SK-N-SH (cell line): Measurements from ENCODE around the gene IGF1R.

Experiments used
- CHD2 ChIP-seq: fragments of 150-350 bp; IDR thresholded peaks from 2 replicates; pipeline ENCODE4 v1.6.1; 2018; ENCODE audit warnings: low read length; ENCODE audit not compliant: partially characterized antibody
- EP300 ChIP-seq, 2 experiments: IDR thresholded peaks; 2 replicates each; pipeline versions ENCODE4 v1.4.0 to v1.6.1; 2012; ENCODE audit warnings: borderline replicate concordance in 1 of 2, low read depth in 1 of 2, low read length in 1 of 2
- FOXJ3 ChIP-seq: sonication (generic); formaldehyde crosslinking; IDR thresholded peaks from 2 replicates; pipeline ENCODE4 v1.5.1; 2020; ENCODE audit warnings: mild to moderate bottlenecking, missing genetic modification reagents
- YY1 ChIP-seq: IDR thresholded peaks from 2 replicates; pipeline ENCODE4 v1.4.0; 2012; ENCODE audit warnings: low read depth, mild to moderate bottlenecking
- TF ChIP-seq, protein P1 (sequence below): fragments of 200-600 bp; sonication (generic); IDR thresholded peaks from 2 replicates; pipeline ENCODE4 v1.6.1; 2017; ENCODE audit warnings: antibody characterized with exemption, mild to moderate bottlenecking, moderate library complexity

DNA sequence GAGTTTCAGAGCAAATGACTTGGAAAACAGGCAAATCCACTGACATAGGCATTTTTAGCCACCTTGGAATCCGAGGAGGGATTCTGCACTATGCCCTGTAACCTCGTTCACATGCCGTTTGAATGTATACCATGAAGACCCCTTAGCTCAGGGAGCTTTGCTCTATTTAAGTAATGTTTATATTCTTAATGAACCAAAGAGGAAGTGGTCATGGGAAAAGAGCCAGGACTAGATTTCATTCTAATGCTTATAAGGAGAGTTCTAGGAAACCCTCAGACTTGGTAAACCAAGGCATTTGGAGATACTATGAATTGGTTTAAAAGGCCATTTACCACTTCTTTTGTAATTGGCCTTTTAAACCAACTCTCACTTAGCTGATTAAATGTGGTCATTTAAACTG lies 178.9 kb downstream of the IGF1R start:
- TF ChIP-seq, protein P1, sequence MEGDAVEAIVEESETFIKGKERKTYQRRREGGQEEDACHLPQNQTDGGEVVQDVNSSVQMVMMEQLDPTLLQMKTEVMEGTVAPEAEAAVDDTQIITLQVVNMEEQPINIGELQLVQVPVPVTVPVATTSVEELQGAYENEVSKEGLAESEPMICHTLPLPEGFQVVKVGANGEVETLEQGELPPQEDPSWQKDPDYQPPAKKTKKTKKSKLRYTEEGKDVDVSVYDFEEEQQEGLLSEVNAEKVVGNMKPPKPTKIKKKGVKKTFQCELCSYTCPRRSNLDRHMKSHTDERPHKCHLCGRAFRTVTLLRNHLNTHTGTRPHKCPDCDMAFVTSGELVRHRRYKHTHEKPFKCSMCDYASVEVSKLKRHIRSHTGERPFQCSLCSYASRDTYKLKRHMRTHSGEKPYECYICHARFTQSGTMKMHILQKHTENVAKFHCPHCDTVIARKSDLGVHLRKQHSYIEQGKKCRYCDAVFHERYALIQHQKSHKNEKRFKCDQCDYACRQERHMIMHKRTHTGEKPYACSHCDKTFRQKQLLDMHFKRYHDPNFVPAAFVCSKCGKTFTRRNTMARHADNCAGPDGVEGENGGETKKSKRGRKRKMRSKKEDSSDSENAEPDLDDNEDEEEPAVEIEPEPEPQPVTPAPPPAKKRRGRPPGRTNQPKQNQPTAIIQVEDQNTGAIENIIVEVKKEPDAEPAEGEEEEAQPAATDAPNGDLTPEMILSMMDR = no peak
- TF ChIP-seq EP300 (IDR thresholded peaks at IDR 0.05; ENCODE audit: borderline replicate concordance in 1 of 2, low read depth in 1 of 2, low read length in 1 of 2) = no peak
- TF ChIP-seq CHD2 = no peak
- no peak for TF ChIP-seq FOXJ3
- TF ChIP-seq YY1 = no peak
